PFSK-1 (cell line): ENCODE results near the gene SNX11.

Experiments used
- FOXP2 ChIP-seq: optimal IDR thresholded peaks from 2 replicates; pipeline ENCODE3; 2011; ENCODE audit warnings: borderline replicate concordance, control low read depth, inconsistent platforms; ENCODE audit not compliant: insufficient read depth; ENCODE audit errors: extremely low read length, extremely low read depth
- POLR2AphosphoS5 ChIP-seq: IDR thresholded peaks from 2 replicates; pipeline ENCODE4 v1.6.1; 2012; ENCODE audit warnings: low read depth, mild to moderate bottlenecking, control low read depth, low read length, moderate library complexity
- TAF1 ChIP-seq: IDR thresholded peaks from 2 replicates; pipeline ENCODE4 v1.6.1; 2012; ENCODE audit warnings: low read length, control low read depth, borderline replicate concordance; ENCODE audit not compliant: insufficient read depth
- TF ChIP-seq, protein P1 (sequence below), 2 experiments: IDR thresholded peaks; 2 replicates each; pipeline versions ENCODE4 v1.6.1 to v1.8.0; 2011 to 2012; ENCODE audit warnings: low read depth in 2 of 2, low read length in 2 of 2, control low read depth in 1 of 2, inconsistent platforms in 1 of 2, mild to moderate bottlenecking in 1 of 2, moderate library complexity in 1 of 2; ENCODE audit not compliant: insufficient read depth in 1 of 2

DNA sequence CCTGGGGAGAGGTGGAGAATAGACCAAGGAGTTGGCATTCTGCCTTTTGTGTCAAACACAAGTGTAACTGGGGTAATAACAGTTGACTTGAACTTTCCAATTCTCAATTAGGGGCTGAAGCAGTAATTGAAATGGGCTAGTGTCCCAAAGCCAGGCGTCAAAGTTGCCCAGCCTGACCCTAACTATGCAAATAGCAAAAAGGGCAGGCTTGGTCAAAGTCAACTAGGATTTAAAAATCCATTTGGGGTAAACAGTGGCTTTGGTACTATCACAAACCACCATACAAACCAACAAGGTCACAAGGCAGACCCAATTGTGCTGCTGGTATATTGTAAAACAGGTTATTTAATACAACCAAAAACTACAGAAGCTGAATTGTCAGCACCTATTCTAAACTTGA is 41.4 kb upstream of the SNX11 start:
- TF ChIP-seq TAF1, result no peak
- TF ChIP-seq, protein P1, sequence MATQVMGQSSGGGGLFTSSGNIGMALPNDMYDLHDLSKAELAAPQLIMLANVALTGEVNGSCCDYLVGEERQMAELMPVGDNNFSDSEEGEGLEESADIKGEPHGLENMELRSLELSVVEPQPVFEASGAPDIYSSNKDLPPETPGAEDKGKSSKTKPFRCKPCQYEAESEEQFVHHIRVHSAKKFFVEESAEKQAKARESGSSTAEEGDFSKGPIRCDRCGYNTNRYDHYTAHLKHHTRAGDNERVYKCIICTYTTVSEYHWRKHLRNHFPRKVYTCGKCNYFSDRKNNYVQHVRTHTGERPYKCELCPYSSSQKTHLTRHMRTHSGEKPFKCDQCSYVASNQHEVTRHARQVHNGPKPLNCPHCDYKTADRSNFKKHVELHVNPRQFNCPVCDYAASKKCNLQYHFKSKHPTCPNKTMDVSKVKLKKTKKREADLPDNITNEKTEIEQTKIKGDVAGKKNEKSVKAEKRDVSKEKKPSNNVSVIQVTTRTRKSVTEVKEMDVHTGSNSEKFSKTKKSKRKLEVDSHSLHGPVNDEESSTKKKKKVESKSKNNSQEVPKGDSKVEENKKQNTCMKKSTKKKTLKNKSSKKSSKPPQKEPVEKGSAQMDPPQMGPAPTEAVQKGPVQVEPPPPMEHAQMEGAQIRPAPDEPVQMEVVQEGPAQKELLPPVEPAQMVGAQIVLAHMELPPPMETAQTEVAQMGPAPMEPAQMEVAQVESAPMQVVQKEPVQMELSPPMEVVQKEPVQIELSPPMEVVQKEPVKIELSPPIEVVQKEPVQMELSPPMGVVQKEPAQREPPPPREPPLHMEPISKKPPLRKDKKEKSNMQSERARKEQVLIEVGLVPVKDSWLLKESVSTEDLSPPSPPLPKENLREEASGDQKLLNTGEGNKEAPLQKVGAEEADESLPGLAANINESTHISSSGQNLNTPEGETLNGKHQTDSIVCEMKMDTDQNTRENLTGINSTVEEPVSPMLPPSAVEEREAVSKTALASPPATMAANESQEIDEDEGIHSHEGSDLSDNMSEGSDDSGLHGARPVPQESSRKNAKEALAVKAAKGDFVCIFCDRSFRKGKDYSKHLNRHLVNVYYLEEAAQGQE (IDR thresholded peaks at IDR 0.05; ENCODE audit: insufficient read depth in 1 of 2, low read depth in 2 of 2, low read length in 2 of 2), result no peak
- TF ChIP-seq POLR2AphosphoS5, result no peak
- TF ChIP-seq FOXP2, result no peak
